ENCODE results near the gene PLXDC1. TPM values are rescaled to one million over a fixed set of nuclear protein-coding genes. Genes with fewer than 3 reads are reported as not detected.
A peak's percentile ranks its signal among the peaks of the same experiment; 100 is the strongest.

PLXDC1 gene
- total and polyA plus RNA-seq, 12 donors = 7.3 to 21.3 (median 11.2) TPM

- ATAC-seq (no peak), DNase-seq (no peak)
- Histone ChIP-seq H3K4me3 (peak overlapping the region; percentile 14 to 94 (median 70)), H3K36me3 (no peaks in the 10 kb centered on the region), H3K4me1 (peaks cover 3 to 40% (median 14%) of the 10 kb centered on the region in 9 donors), H3K9me3 (no peaks in the 10 kb centered on the region), H3K27me3 (peaks cover 0 to 37% (median 12%) of the 10 kb centered on the region in 7 donors), H3K27ac (peak overlapping the region; percentile 24 to 97 (median 82))
- WGBS, 2 donors = 16 to 32% methylated on average over 5 of the region's 5 CpGs
- TF ChIP-seq CTCF (IDR thresholded peaks at IDR 0.05) = no peak
- intact Hi-C loops (cut with DNase I) = loop anchor here in 9 of 10 donors (2.0 to 10.0 kb wide), 9 partner anchors 53 to 278 kb away; partner anchors contain the start of genes LASP1 (in 3 of the 9) and FBXO47 (in 1 of the 9)
Observed at GRCh38 chr17:39150795-39151149, 665 bp downstream of the PLXDC1 start.

GRCh38 chr17:39150104-39150634 lies 1.3 kb downstream of the PLXDC1 start:
- H3K27me3 ChIP-seq = peaks cover 0 to 37% (median 12%) of the 10 kb centered on the region in 7 donors
- intact Hi-C loops (cut with DNase I) = loop anchor here in 9 of 10 donors (2.0 to 10.0 kb wide), 9 partner anchors 53 to 278 kb away; partner anchors contain the start of genes LASP1 (in 3 of the 9) and FBXO47 (in 1 of the 9)
- no peaks in the 10 kb centered on the region for H3K36me3 ChIP-seq
- H3K4me1 ChIP-seq = peaks cover 3 to 44% (median 15%) of the 10 kb centered on the region in 9 donors
- DNase-seq = no peak
- H3K27ac ChIP-seq = peak overlapping the region in 7 of 10 donors; percentile 75 to 97 (median 90)
- no peaks in the 10 kb centered on the region for H3K9me3 ChIP-seq
- TF ChIP-seq CTCF (IDR thresholded peaks at IDR 0.05) = no peak
- 59 to 69% methylated on average over 5 of the region's 5 CpGs for WGBS, 2 donors
- H3K4me3 ChIP-seq = peak overlapping the region in 9 of 10 donors; percentile 51 to 94 (median 71)
- no peak for ATAC-seq

GRCh38 chr17:39147221-39148185 lies 3.9 kb downstream of the PLXDC1 start:
- H3K9me3 ChIP-seq = no peaks in the 10 kb centered on the region
- no peak for TF ChIP-seq CTCF (IDR thresholded peaks at IDR 0.05)
- peak in 1 of 2 donors; percentile 79 for DNase-seq
- no peak for ATAC-seq
- no peak overlapping the region for H3K4me3 ChIP-seq
- H3K4me1 ChIP-seq = peaks cover 3 to 56% (median 26%) of the 10 kb centered on the region in 9 donors
- intact Hi-C loops (cut with DNase I) = loop anchor here in 1 of 10 donors (10.0 kb wide), 1 partner anchor 53 kb away; no protein-coding TSS in a partner anchor
- H3K27me3 ChIP-seq = peaks cover 0 to 35% (median 12%) of the 10 kb centered on the region in 7 donors
- no peaks in the 10 kb centered on the region for H3K36me3 ChIP-seq
- peak overlapping the region in 7 of 10 donors; percentile 7 to 90 (median 27) for H3K27ac ChIP-seq
- WGBS, 2 donors = 61 to 63% methylated on average over 13 of the region's 13 CpGs

- Histone ChIP-seq H3K36me3 (no peaks in the 10 kb centered on the region), H3K4me3 (no peak overlapping the region), H3K4me1 (peaks cover 0 to 51% (median 20%) of the 10 kb centered on the region in 9 donors), H3K27ac (peak overlapping the region in 3 of 10 donors; percentile 31 to 86 (median 84)), H3K27me3 (peaks cover 0 to 22% (median 11%) of the 10 kb centered on the region in 7 donors), H3K9me3 (no peaks in the 10 kb centered on the region)
- 97 to 98% methylated on average over 3 of the region's 3 CpGs for WGBS, 2 donors
- ATAC-seq (no peak), DNase-seq (no peak)
- intact Hi-C loops (cut with DNase I) = loop anchor here in 1 of 10 donors (10.0 kb wide), 1 partner anchor 51 kb away; no protein-coding TSS in a partner anchor
- TF ChIP-seq CTCF (IDR thresholded peaks at IDR 0.05) = no peak
Observed at GRCh38 chr17:39146273-39146672, 5.2 kb downstream of the PLXDC1 start.
